ENCODE data around the gene ZNF385C.

DNA sequence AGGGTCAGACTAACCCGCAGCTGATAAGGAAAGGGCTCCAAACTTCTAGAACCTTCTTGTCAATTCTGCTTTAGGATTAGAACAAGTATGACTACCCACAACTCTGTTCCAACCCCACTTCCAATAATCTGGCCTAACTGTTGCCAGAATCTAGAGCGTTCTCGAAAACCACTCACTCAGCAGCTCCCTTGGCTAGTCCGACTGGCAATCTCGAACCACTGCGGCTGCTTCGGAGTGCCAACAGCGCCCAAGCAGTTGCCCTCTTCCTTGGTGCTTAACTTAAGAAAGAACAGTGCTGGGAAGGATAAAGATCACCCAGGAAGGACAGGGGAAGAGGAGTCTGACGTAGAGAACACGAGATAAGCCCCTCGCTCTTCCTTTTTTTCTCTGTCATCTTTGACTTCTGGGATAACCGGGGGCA lies 81.9 kb downstream of the ZNF385C start:
- TF ChIP-seq, protein P1, sequence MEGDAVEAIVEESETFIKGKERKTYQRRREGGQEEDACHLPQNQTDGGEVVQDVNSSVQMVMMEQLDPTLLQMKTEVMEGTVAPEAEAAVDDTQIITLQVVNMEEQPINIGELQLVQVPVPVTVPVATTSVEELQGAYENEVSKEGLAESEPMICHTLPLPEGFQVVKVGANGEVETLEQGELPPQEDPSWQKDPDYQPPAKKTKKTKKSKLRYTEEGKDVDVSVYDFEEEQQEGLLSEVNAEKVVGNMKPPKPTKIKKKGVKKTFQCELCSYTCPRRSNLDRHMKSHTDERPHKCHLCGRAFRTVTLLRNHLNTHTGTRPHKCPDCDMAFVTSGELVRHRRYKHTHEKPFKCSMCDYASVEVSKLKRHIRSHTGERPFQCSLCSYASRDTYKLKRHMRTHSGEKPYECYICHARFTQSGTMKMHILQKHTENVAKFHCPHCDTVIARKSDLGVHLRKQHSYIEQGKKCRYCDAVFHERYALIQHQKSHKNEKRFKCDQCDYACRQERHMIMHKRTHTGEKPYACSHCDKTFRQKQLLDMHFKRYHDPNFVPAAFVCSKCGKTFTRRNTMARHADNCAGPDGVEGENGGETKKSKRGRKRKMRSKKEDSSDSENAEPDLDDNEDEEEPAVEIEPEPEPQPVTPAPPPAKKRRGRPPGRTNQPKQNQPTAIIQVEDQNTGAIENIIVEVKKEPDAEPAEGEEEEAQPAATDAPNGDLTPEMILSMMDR (IDR thresholded peaks at IDR 0.05), result no peak
- TF ChIP-seq POLR2A (IDR thresholded peaks at IDR 0.05) (no peak), POLR2AphosphoS5 (IDR thresholded peaks at IDR 0.05) (no peak)

Data from breast epithelium (tissue), 3 donors.